RWPE1 (cell line): Measurements from ENCODE around the gene ADCY2.

ENCODE experiments used
- CTCF ChIA-PET: fragments of 350-600 bp; sonication (Branson Sonifier 250); formaldehyde crosslinking; extraction: SDS; loops from one replicate; lab custom pipeline; 2021; lab: Yijun Ruan, JAX
- POLR2A ChIA-PET: fragments of 400-600 bp; formaldehyde crosslinking; extraction: SDS; loops from one replicate; lab custom pipeline; 2020; ENCODE audit warnings: antibody characterized with exemption; ENCODE audit not compliant: low non-redundant PET; lab: Yijun Ruan, JAX
- DNase-seq: peaks from one replicate; pipeline ENCODE4 v3.0.0; 2012; ENCODE audit warnings: low spot score
- H3K27ac ChIP-seq: fragments of 450-650 bp; 2 replicates; pipeline ENCODE4 v1.5.1; 2017
- CTCF ChIP-seq: fragments of 450-650 bp; conservative IDR thresholded peaks from 2 replicates; pipeline ENCODE4 v1.5.1; 2017; ENCODE audit warnings: low read depth, mild to moderate bottlenecking

ADCY2 gene

GRCh38 chr5:7851240-7851592, 455.3 kb downstream of the ADCY2 start:
- no peak for TF ChIP-seq CTCF
- no peak for DNase-seq
- ChIA-PET POLR2A (no interaction called here), CTCF (no interaction called here)
- no peak overlapping the region for H3K27ac ChIP-seq

GRCh38 chr5:7851617-7852289, 455.8 kb downstream of the ADCY2 start:
- no peak for DNase-seq
- ChIA-PET CTCF (no interaction called here), POLR2A (no interaction called here)
- no peak for TF ChIP-seq CTCF
- H3K27ac ChIP-seq = no peak overlapping the region

GRCh38 chr5:7852542-7852941, 456.6 kb downstream of the ADCY2 start:
- POLR2A ChIA-PET = no interaction called here
- no peak overlapping the region for H3K27ac ChIP-seq
- no peak for DNase-seq
- CTCF ChIA-PET = no interaction called here
- no peak for TF ChIP-seq CTCF

- no peak for TF ChIP-seq CTCF
- ChIA-PET POLR2A (no interaction called here), CTCF (no interaction called here)
- no peak for DNase-seq
- no peak overlapping the region for H3K27ac ChIP-seq
These were observed 457.1 kb downstream of the ADCY2 start for GRCh38 chr5:7852988-7853387.

GRCh38 chr5:7855611-7856010, 459.7 kb downstream of the ADCY2 start:
- no peak for TF ChIP-seq CTCF
- CTCF ChIA-PET = interaction anchor here (0.7 kb wide), 1 partner anchor 311 kb away, joined by 3 read pairs; no protein-coding TSS in a partner anchor
- no peak for DNase-seq
- POLR2A ChIA-PET = no interaction called here
- no peak overlapping the region for H3K27ac ChIP-seq

- CTCF ChIA-PET = interaction anchor here (0.7 kb wide), 1 partner anchor 10 kb away, joined by 4 read pairs; no protein-coding TSS in a partner anchor
- peak; percentile 38; the same call in 1 of the 2 replicates for TF ChIP-seq CTCF
- POLR2A ChIA-PET = no interaction called here
- no peak for DNase-seq
- no peak overlapping the region for H3K27ac ChIP-seq
These were observed 460.9 kb downstream of the ADCY2 start for GRCh38 chr5:7856855-7857254.
